ENCODE data around the gene AIFM2. TPM values are rescaled to one million over a fixed set of nuclear protein-coding genes. Genes with fewer than 3 reads are reported as not detected.

Gene AIFM2
- total and polyA plus RNA-seq, 2 of the 13 experiments (the other 11 are each of a cell fraction or from before 2014, with no cell fraction given), result 20.3 to 29.5 TPM

- TF ChIP-seq AKNA (CRISPR knock-in tag; IDR thresholded peaks at IDR 0.05; ENCODE audit: borderline replicate concordance), result no peak
- no peak for TF ChIP-seq KDM2A (CRISPR knock-in tag; IDR thresholded peaks at IDR 0.05; ENCODE audit: borderline replicate concordance, low read depth)
- no peak for TF ChIP-seq ZNF737 (CRISPR knock-in tag; IDR thresholded peaks at IDR 0.05; ENCODE audit: borderline replicate concordance)
- no peak for TF ChIP-seq CTCF (CRISPR knock-in tag; IDR thresholded peaks at IDR 0.05)
- TF ChIP-seq ZNF275 (CRISPR knock-in tag; IDR thresholded peaks at IDR 0.05; ENCODE audit: borderline replicate concordance), result no peak
- TF ChIP-seq MTA3 (CRISPR knock-in tag; IDR thresholded peaks at IDR 0.05), result no peak
- TF ChIP-seq KMT2B (CRISPR knock-in tag; IDR thresholded peaks at IDR 0.05), result no peak
- TF ChIP-seq ZFP36L1 (CRISPR knock-in tag; IDR thresholded peaks at IDR 0.05), result no peak
- no peak for TF ChIP-seq CBX2 (IDR thresholded peaks at IDR 0.05; ENCODE audit: low read depth, low read length)
- TF ChIP-seq CBX2 (CRISPR knock-in tag; IDR thresholded peaks at IDR 0.05; ENCODE audit: low read depth), result no peak
- no peak for TF ChIP-seq SRF (IDR thresholded peaks at IDR 0.05; ENCODE audit: low read depth, low read length)
- TF ChIP-seq ZFY (CRISPR knock-in tag; IDR thresholded peaks at IDR 0.05), result no peak
- no peak; the same call in 1 of the 2 replicates for TF ChIP-seq PHF8 (CRISPR knock-in tag; IDR thresholded peaks at IDR 0.05)
- 0 out of 2 replicates have a peak, but pooled peaks have one; percentile 46 for TF ChIP-seq FOXP1 (IDR thresholded peaks at IDR 0.05)
- peak; percentile 66 for TF ChIP-seq FOXP1 (CRISPR knock-in tag; IDR thresholded peaks at IDR 0.05)
- peak; percentile 91 for TF ChIP-seq ARID5B (CRISPR knock-in tag; IDR thresholded peaks at IDR 0.05)
- no peak for TF ChIP-seq ZNF7 (CRISPR knock-in tag; IDR thresholded peaks at IDR 0.05)
- TF ChIP-seq ZNF710 (CRISPR knock-in tag; IDR thresholded peaks at IDR 0.05; ENCODE audit: borderline replicate concordance), result no peak
Measured at GRCh38 chr10:70090951-70091350, 41.7 kb downstream of the AIFM2 start (continued).

Measured in HepG2 (cell line).